ENCODE results near the gene F2RL1. TPM values are rescaled to one million over a fixed set of nuclear protein-coding genes. Genes with fewer than 3 reads are reported as not detected.
A peak's percentile ranks its signal among the peaks of the same experiment; 100 is the strongest.

The F2RL1 gene
- total and polyA plus RNA-seq, 2 of the 13 experiments (the other 11 are each of a cell fraction or from before 2014, with no cell fraction given), result 9.9 to 23.0 TPM

DNA sequence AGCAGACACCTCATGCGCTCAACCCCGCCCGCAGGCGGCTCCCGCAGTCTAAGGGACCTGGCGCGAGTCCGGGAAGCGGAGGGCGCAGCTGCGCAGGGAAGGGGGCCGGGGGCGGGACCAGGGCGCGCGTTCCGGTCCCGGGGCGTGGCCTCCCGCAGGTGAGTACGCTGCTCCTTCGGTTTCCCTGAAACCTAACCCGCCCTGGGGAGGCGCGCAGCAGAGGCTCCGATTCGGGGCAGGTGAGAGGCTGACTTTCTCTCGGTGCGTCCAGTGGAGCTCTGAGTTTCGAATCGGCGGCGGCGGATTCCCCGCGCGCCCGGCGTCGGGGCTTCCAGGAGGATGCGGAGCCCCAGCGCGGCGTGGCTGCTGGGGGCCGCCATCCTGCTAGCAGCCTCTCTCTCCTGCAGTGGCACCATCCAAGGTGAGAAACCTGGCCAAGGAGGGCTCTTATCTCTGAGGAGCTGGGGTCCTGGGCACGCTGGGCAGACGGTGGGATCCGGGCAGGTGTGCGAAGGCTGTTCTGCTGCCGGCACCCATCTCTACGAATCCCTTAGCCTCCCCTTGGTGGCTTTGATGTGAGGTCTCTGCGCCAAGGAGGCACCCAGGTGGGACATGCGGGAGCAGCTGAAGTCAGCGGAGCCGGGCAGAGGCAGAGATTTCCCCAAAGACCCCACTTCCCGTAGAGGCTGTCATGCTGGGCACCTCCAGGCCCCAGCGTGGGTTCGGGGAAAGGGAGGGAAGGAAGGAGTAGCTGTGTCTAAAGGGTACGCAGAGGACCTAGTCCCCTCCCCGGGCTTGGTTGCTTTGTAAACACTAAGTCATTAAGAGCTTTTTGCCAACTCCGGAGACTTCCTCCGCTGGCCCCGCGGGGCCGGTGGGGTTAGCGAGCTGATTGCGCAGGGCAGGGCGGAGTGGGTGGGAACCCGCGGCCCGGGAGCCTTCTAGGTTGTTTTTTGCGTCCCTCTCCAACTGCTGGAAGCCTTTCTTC lies at the start of gene F2RL1 (continued):
- TF ChIP-seq ZNF567 (CRISPR knock-in tag; IDR thresholded peaks at IDR 0.05; ENCODE audit: borderline replicate concordance) (no peak), KAT2B (IDR thresholded peaks at IDR 0.05; ENCODE audit: borderline replicate concordance, low read depth, low read length) (no peak), GFI1 (CRISPR knock-in tag; IDR thresholded peaks at IDR 0.05; ENCODE audit: borderline replicate concordance) (no peak), JUND (CRISPR knock-in tag; IDR thresholded peaks at IDR 0.05) (no peak), ZNF746 (CRISPR knock-in tag; IDR thresholded peaks at IDR 0.05) (no peak), ZNF317 (CRISPR knock-in tag; IDR thresholded peaks at IDR 0.05) (no peak), ZSCAN30 (CRISPR knock-in tag; IDR thresholded peaks at IDR 0.05) (no peak), ZSCAN21 (CRISPR knock-in tag; IDR thresholded peaks at IDR 0.05; ENCODE audit: borderline replicate concordance) (peak; percentile 34; the same call in 1 of the 2 replicates), SIN3B (IDR thresholded peaks at IDR 0.05; ENCODE audit: low read length) (no peak), MAF1 (CRISPR knock-in tag; IDR thresholded peaks at IDR 0.05; ENCODE audit: borderline replicate concordance) (no peak), ZNF430 (CRISPR knock-in tag; IDR thresholded peaks at IDR 0.05) (no peak), ZNF891 (CRISPR knock-in tag; IDR thresholded peaks at IDR 0.05) (no peak), CBFB (CRISPR knock-in tag; IDR thresholded peaks at IDR 0.05) (no peak), NFRKB (IDR thresholded peaks at IDR 0.05) (no peak), FOXM1 (CRISPR knock-in tag; IDR thresholded peaks at IDR 0.05) (no peak), REL (CRISPR knock-in tag; conservative IDR thresholded peaks at IDR 0.05) (0 out of 2 replicates have a peak, but pooled peaks have one; percentile 44), YEATS2 (CRISPR knock-in tag; IDR thresholded peaks at IDR 0.05; ENCODE audit: borderline replicate concordance) (peak; percentile 54; the same call in 1 of the 2 replicates), SNRNP70 (IDR thresholded peaks at IDR 0.05; ENCODE audit: low read depth, low read length) (no peak), TOE1 (CRISPR knock-in tag; IDR thresholded peaks at IDR 0.05) (no peak)
- TF ChIP-seq, protein P1, sequence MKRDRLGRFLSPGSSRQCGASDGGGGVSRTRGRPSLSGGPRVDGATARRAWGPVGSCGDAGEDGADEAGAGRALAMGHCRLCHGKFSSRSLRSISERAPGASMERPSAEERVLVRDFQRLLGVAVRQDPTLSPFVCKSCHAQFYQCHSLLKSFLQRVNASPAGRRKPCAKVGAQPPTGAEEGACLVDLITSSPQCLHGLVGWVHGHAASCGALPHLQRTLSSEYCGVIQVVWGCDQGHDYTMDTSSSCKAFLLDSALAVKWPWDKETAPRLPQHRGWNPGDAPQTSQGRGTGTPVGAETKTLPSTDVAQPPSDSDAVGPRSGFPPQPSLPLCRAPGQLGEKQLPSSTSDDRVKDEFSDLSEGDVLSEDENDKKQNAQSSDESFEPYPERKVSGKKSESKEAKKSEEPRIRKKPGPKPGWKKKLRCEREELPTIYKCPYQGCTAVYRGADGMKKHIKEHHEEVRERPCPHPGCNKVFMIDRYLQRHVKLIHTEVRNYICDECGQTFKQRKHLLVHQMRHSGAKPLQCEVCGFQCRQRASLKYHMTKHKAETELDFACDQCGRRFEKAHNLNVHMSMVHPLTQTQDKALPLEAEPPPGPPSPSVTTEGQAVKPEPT (CRISPR knock-in tag; IDR thresholded peaks at IDR 0.05; ENCODE audit: low read depth), result no peak
- TF ChIP-seq, protein P2, sequence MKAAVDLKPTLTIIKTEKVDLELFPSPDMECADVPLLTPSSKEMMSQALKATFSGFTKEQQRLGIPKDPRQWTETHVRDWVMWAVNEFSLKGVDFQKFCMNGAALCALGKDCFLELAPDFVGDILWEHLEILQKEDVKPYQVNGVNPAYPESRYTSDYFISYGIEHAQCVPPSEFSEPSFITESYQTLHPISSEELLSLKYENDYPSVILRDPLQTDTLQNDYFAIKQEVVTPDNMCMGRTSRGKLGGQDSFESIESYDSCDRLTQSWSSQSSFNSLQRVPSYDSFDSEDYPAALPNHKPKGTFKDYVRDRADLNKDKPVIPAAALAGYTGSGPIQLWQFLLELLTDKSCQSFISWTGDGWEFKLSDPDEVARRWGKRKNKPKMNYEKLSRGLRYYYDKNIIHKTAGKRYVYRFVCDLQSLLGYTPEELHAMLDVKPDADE (CRISPR knock-in tag; IDR thresholded peaks at IDR 0.05), result no peak
- TF ChIP-seq, protein P3, sequence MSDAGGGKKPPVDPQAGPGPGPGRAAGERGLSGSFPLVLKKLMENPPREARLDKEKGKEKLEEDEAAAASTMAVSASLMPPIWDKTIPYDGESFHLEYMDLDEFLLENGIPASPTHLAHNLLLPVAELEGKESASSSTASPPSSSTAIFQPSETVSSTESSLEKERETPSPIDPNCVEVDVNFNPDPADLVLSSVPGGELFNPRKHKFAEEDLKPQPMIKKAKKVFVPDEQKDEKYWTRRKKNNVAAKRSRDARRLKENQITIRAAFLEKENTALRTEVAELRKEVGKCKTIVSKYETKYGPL (CRISPR knock-in tag; IDR thresholded peaks at IDR 0.05), result no peak
- TF ChIP-seq, protein P4, sequence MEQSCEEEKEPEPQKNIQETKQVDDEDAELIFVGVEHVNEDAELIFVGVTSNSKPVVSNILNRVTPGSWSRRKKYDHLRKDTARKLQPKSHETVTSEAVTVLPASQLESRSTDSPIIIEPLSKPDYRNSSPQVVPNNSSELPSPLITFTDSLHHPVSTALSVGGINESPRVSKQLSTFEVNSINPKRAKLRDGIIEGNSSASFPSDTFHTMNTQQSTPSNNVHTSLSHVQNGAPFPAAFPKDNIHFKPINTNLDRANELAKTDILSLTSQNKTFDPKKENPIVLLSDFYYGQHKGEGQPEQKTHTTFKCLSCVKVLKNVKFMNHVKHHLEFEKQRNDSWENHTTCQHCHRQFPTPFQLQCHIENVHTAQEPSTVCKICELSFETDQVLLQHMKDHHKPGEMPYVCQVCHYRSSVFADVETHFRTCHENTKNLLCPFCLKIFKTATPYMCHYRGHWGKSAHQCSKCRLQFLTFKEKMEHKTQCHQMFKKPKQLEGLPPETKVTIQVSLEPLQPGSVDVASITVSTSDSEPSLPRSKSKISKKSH (CRISPR knock-in tag; IDR thresholded peaks at IDR 0.05; ENCODE audit: borderline replicate concordance), result no peak; the same call in 1 of the 2 replicates
- TF ChIP-seq, protein P5, sequence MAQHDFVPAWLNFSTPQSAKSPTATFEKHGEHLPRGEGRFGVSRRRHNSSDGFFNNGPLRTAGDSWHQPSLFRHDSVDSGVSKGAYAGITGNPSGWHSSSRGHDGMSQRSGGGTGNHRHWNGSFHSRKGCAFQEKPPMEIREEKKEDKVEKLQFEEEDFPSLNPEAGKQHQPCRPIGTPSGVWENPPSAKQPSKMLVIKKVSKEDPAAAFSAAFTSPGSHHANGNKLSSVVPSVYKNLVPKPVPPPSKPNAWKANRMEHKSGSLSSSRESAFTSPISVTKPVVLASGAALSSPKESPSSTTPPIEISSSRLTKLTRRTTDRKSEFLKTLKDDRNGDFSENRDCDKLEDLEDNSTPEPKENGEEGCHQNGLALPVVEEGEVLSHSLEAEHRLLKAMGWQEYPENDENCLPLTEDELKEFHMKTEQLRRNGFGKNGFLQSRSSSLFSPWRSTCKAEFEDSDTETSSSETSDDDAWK (CRISPR knock-in tag; IDR thresholded peaks at IDR 0.05), result no peak

Measured in HepG2 (cell line).